ENCODE data around the gene THBS4. TPM values are rescaled to one million over a fixed set of nuclear protein-coding genes. Genes with fewer than 3 reads are reported as not detected.

THBS4 gene
- total and polyA plus RNA-seq, 9 of the 15 experiments (the other 6 are each of a cell fraction or from before 2014, with no cell fraction given) = 0.07 to 0.08 TPM; not detected in 7

GRCh38 chr5:80068775-80069174, 33.6 kb downstream of the THBS4 start (continued):
- TF ChIP-seq, protein P1, sequence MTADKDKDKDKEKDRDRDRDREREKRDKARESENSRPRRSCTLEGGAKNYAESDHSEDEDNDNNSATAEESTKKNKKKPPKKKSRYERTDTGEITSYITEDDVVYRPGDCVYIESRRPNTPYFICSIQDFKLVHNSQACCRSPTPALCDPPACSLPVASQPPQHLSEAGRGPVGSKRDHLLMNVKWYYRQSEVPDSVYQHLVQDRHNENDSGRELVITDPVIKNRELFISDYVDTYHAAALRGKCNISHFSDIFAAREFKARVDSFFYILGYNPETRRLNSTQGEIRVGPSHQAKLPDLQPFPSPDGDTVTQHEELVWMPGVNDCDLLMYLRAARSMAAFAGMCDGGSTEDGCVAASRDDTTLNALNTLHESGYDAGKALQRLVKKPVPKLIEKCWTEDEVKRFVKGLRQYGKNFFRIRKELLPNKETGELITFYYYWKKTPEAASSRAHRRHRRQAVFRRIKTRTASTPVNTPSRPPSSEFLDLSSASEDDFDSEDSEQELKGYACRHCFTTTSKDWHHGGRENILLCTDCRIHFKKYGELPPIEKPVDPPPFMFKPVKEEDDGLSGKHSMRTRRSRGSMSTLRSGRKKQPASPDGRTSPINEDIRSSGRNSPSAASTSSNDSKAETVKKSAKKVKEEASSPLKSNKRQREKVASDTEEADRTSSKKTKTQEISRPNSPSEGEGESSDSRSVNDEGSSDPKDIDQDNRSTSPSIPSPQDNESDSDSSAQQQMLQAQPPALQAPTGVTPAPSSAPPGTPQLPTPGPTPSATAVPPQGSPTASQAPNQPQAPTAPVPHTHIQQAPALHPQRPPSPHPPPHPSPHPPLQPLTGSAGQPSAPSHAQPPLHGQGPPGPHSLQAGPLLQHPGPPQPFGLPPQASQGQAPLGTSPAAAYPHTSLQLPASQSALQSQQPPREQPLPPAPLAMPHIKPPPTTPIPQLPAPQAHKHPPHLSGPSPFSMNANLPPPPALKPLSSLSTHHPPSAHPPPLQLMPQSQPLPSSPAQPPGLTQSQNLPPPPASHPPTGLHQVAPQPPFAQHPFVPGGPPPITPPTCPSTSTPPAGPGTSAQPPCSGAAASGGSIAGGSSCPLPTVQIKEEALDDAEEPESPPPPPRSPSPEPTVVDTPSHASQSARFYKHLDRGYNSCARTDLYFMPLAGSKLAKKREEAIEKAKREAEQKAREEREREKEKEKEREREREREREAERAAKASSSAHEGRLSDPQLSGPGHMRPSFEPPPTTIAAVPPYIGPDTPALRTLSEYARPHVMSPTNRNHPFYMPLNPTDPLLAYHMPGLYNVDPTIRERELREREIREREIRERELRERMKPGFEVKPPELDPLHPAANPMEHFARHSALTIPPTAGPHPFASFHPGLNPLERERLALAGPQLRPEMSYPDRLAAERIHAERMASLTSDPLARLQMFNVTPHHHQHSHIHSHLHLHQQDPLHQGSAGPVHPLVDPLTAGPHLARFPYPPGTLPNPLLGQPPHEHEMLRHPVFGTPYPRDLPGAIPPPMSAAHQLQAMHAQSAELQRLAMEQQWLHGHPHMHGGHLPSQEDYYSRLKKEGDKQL (CRISPR knock-in tag; IDR thresholded peaks at IDR 0.05; ENCODE audit: borderline replicate concordance) = no peak
- TF ChIP-seq NBN (IDR thresholded peaks at IDR 0.05; ENCODE audit: low read depth) = no peak
- no peak for TF ChIP-seq NR4A1 (CRISPR knock-in tag; IDR thresholded peaks at IDR 0.05)
- TF ChIP-seq NR4A1 (tag; IDR thresholded peaks at IDR 0.05) = no peak
- TF ChIP-seq, protein P2, sequence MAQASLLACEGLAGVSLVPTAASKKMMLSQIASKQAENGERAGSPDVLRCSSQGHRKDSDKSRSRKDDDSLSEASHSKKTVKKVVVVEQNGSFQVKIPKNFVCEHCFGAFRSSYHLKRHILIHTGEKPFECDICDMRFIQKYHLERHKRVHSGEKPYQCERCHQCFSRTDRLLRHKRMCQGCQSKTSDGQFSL (CRISPR knock-in tag; IDR thresholded peaks at IDR 0.05) = no peak
- TF ChIP-seq, protein P2 (tag; IDR thresholded peaks at IDR 0.05) = no peak
- TF ChIP-seq BCL6 (CRISPR knock-in tag; IDR thresholded peaks at IDR 0.05) = no peak
- TF ChIP-seq TAF7 (tag; IDR thresholded peaks at IDR 0.05) = no peak
